Neuron (in vitro differentiated cells): ENCODE measurements around the gene PREP.
"Not testable (repeated sequence)": the region's sequence is repeated elsewhere in the genome, so short reads cannot be mapped to it uniquely, and the experiment has no call there.

ENCODE experiments used
- H2AFZ ChIP-seq: one replicate; pipeline ENCODE4 v1.6.1; 2013; ENCODE audit warnings: low read depth, mild to moderate bottlenecking, inconsistent platforms, low read length, moderate library complexity
- H3K27me3 ChIP-seq: one replicate; pipeline ENCODE4 v1.6.1; 2013; ENCODE audit warnings: low read length; ENCODE audit not compliant: insufficient read depth
- H3K36me3 ChIP-seq: one replicate; pipeline ENCODE4 v1.6.1; 2013; ENCODE audit warnings: low read length; ENCODE audit not compliant: insufficient read depth
- H3K4me1 ChIP-seq: one replicate; pipeline ENCODE4 v1.6.1; 2013; ENCODE audit warnings: low read length; ENCODE audit not compliant: insufficient read depth
- H3K4me3 ChIP-seq: 2 replicates; pipeline ENCODE4 v1.5.1; 2013; ENCODE audit warnings: mild to moderate bottlenecking, low read length, moderate library complexity
- H3K9me3 ChIP-seq: one replicate; pipeline ENCODE4 v1.6.1; 2013; ENCODE audit warnings: low read length

The PREP gene

GRCh38 chr6:105257340-105257739 is 145.5 kb downstream of the PREP start:
- Histone ChIP-seq H3K9me3 (no peaks in the 10 kb centered on the region), H3K36me3 (no peaks in the 10 kb centered on the region), H3K4me3 (no peak overlapping the region), H3K27me3 (no peaks in the 10 kb centered on the region), H3K4me1 (peaks cover 26% of the 10 kb centered on the region), H2AFZ (no peak overlapping the region)

GRCh38 chr6:105256619-105257018 is 146.3 kb downstream of the PREP start:
- peaks cover 3% of the 10 kb centered on the region for H3K27me3 ChIP-seq
- peak overlapping the region; percentile 30 for H2AFZ ChIP-seq
- H3K4me1 ChIP-seq: peaks cover 26% of the 10 kb centered on the region
- H3K4me3 ChIP-seq: no peak overlapping the region
- H3K9me3 ChIP-seq: no peaks in the 10 kb centered on the region
- no peaks in the 10 kb centered on the region for H3K36me3 ChIP-seq

GRCh38 chr6:105253787-105254186 is 149.1 kb downstream of the PREP start:
- H3K9me3 ChIP-seq: no peaks in the 10 kb centered on the region
- no peak overlapping the region for H3K4me3 ChIP-seq
- no peaks in the 10 kb centered on the region for H3K36me3 ChIP-seq
- peaks cover 26% of the 10 kb centered on the region for H3K4me1 ChIP-seq
- peaks cover 3% of the 10 kb centered on the region for H3K27me3 ChIP-seq
- H2AFZ ChIP-seq: no peak overlapping the region

- H3K4me3 ChIP-seq: no peak overlapping the region
Measured at GRCh38 chr6:105251689-105252088, 151.2 kb downstream of the PREP start.

GRCh38 chr6:105250533-105250932 is 152.3 kb downstream of the PREP start:
- H3K9me3 ChIP-seq: no peaks in the 10 kb centered on the region
- H2AFZ ChIP-seq: no peak overlapping the region
- peaks cover 3% of the 10 kb centered on the region for H3K27me3 ChIP-seq
- H3K36me3 ChIP-seq: no peaks in the 10 kb centered on the region
- no peaks in the 10 kb centered on the region for H3K4me1 ChIP-seq
- no peak overlapping the region for H3K4me3 ChIP-seq

More at GRCh38 chr6:105251689-105252088, 151.2 kb downstream of the PREP start:
- no peak overlapping the region for H2AFZ ChIP-seq
- H3K36me3 ChIP-seq: no peaks in the 10 kb centered on the region
- H3K9me3 ChIP-seq: no peaks in the 10 kb centered on the region
- peaks cover 10% of the 10 kb centered on the region for H3K4me1 ChIP-seq
- peaks cover 3% of the 10 kb centered on the region for H3K27me3 ChIP-seq

- Histone ChIP-seq H3K4me3 (no peak overlapping the region), H3K9me3 (no peaks in the 10 kb centered on the region), H3K36me3 (no peaks in the 10 kb centered on the region), H3K4me1 (no peaks in the 10 kb centered on the region), H3K27me3 (no peaks in the 10 kb centered on the region), H2AFZ (no peak overlapping the region)
Measured at GRCh38 chr6:105243487-105243886, 159.4 kb downstream of the PREP start.

- no peaks in the 10 kb centered on the region for H3K36me3 ChIP-seq
- no peak overlapping the region for H3K4me3 ChIP-seq
- H3K9me3 ChIP-seq: peaks cover 3% of the 10 kb centered on the region
- no peaks in the 10 kb centered on the region for H3K27me3 ChIP-seq
- no peak overlapping the region for H2AFZ ChIP-seq
- H3K4me1 ChIP-seq: no peaks in the 10 kb centered on the region
Measured at GRCh38 chr6:105235155-105235554, 167.7 kb downstream of the PREP start.

- H3K9me3 ChIP-seq, H3K27me3 ChIP-seq, H2AFZ ChIP-seq, H3K36me3 ChIP-seq, H3K4me1 ChIP-seq, H3K4me3 ChIP-seq: not testable (repeated sequence)
Measured at GRCh38 chr6:105231771-105232170, 171.1 kb downstream of the PREP start.
